Muscle layer of colon (tissue), 2 donors: Measurements from ENCODE around the gene BRD4.

ENCODE experiments used
- H3K27ac ChIP-seq: one replicate; pipeline ENCODE4 v1.7.0; 2013; ENCODE audit warnings: low read depth, mild to moderate bottlenecking, low read length, moderate library complexity
- H3K27me3 ChIP-seq, 2 donors: one replicate each; pipeline ENCODE4 v1.7.0; 2013; ENCODE audit warnings: low read length in 2 of 2, mild to moderate bottlenecking in 2 of 2; ENCODE audit not compliant: insufficient read depth in 2 of 2, control insufficient read depth in 1 of 2
- H3K36me3 ChIP-seq: one replicate; pipeline ENCODE4 v1.7.0; 2013; ENCODE audit warnings: mild to moderate bottlenecking, low read length; ENCODE audit not compliant: insufficient read depth
- H3K4me1 ChIP-seq: one replicate; pipeline ENCODE4 v1.7.0; 2013; ENCODE audit warnings: mild to moderate bottlenecking, low read length; ENCODE audit not compliant: insufficient read depth
- H3K4me3 ChIP-seq, 2 donors: one replicate each; pipeline ENCODE4 v1.7.0; 2013; ENCODE audit warnings: low read length in 2 of 2, low read depth in 1 of 2, mild to moderate bottlenecking in 1 of 2, moderate library complexity in 1 of 2
- H3K9ac ChIP-seq: one replicate; pipeline ENCODE4 v1.7.0; 2013; ENCODE audit warnings: low read length
- H3K9me3 ChIP-seq: one replicate; pipeline ENCODE4 v1.7.0; 2013; ENCODE audit warnings: mild to moderate bottlenecking, low read length
- donor health status: abdominal sarcoma.
- donor health status: Adenocarcinoma of cecum.

Gene BRD4

GRCh38 chr19:15187026-15188007, 145.0 kb downstream of the BRD4 start:
- Histone ChIP-seq H3K9ac (no peak overlapping the region), H3K27ac (no peak overlapping the region), H3K27me3 (no peaks in the 10 kb centered on the region), H3K4me3 (no peak overlapping the region), H3K36me3 (no peaks in the 10 kb centered on the region), H3K9me3 (no peaks in the 10 kb centered on the region), H3K4me1 (no peaks in the 10 kb centered on the region)
